HCT116 (cell line): ENCODE measurements around the gene COL4A1.

Experiments
- CEBPB ChIP-seq: IDR thresholded peaks from 2 replicates; pipeline ENCODE4 v1.6.1; 2012; ENCODE audit warnings: low read depth
- CTCF ChIP-seq, 3 experiments: fragments of 200-600 bp in 1 of 3; sonication (generic) in 1 of 3; IDR thresholded peaks in 2 of 3; conservative IDR thresholded peaks in 1 of 3; 2 replicates each; pipeline ENCODE4 v1.5.1; 2012 to 2017; ENCODE audit warnings: low read depth in 2 of 3, low read length in 2 of 3, antibody characterized with exemption in 1 of 3, borderline replicate concordance in 1 of 3, control low read depth in 1 of 3, mild to moderate bottlenecking in 1 of 3, mixed read lengths in 1 of 3, mixed run types in 1 of 3, moderate library complexity in 1 of 3; ENCODE audit not compliant: insufficient read depth in 1 of 3
- EZH2 ChIP-seq: fragments of 200-600 bp; sonication (generic); IDR thresholded peaks from 2 replicates; pipeline ENCODE4 v1.6.1; 2017; ENCODE audit warnings: antibody characterized with exemption, mixed run types
- JUND ChIP-seq: IDR thresholded peaks from 2 replicates; pipeline ENCODE4 v1.6.1; 2012
- POLR2A ChIP-seq: IDR thresholded peaks from 2 replicates; pipeline ENCODE4 v1.7.0; 2011; ENCODE audit warnings: borderline replicate concordance; ENCODE audit not compliant: insufficient read depth, insufficient read length; ENCODE audit errors: extremely low read depth
- POLR2AphosphoS5 ChIP-seq: IDR thresholded peaks from 2 replicates; pipeline ENCODE4 v1.6.1; 2011; ENCODE audit warnings: mild to moderate bottlenecking, low read depth, low read length, moderate library complexity
- RAD21 ChIP-seq: IDR thresholded peaks from 2 replicates; pipeline ENCODE4 v1.6.1; 2012; ENCODE audit warnings: low read depth, mild to moderate bottlenecking
- SIN3A ChIP-seq: IDR thresholded peaks from 2 replicates; pipeline ENCODE4 v1.6.1; 2012; ENCODE audit warnings: low read depth
- SRF ChIP-seq: IDR thresholded peaks from 2 replicates; pipeline ENCODE4 v1.6.1; 2012; ENCODE audit warnings: low read depth
- YY1 ChIP-seq: IDR thresholded peaks from 2 replicates; pipeline ENCODE4 v1.6.1; 2011; ENCODE audit warnings: low read length, low read depth, moderate library complexity, mild to moderate bottlenecking; ENCODE audit not compliant: insufficient replicate concordance; ENCODE audit errors: extremely low read depth
- ZBTB33 ChIP-seq: IDR thresholded peaks from 2 replicates; pipeline ENCODE4 v1.6.1; 2011; ENCODE audit warnings: mild to moderate bottlenecking, low read length, moderate library complexity; ENCODE audit not compliant: insufficient replicate concordance; ENCODE audit errors: extremely low read depth
- ZNF274 ChIP-seq: fragments of 200-500 bp; sonication (Bioruptor generic); IDR thresholded peaks from 2 replicates; pipeline ENCODE4 v1.6.1; 2014; ENCODE audit warnings: mild to moderate bottlenecking, low read depth, low read length, inconsistent platforms

DNA sequence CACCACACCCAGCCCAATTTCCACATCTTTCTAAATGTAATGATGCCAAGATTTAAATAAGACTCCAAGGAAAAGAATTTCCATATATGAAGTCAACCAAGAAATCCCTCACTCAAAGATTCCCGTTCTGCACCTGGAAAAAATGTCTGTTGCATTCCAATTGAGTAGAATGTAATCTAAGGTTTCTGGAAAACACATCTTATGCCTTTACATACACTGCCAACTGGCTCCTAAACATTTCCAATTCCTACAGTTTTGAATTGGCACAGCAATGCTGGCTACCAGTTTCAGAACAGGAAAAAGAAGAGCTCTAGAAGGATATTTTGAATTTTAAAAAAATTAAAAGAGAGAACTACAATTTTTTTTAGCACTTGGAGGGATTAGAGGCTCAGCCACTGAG, 43.1 kb upstream of the COL4A1 start:
- TF ChIP-seq CEBPB: no peak
- TF ChIP-seq CTCF (IDR thresholded peaks at IDR 0.05 in 2 of 3, conservative IDR thresholded peaks at IDR 0.05 in 1 of 3; ENCODE audit: borderline replicate concordance in 1 of 3, insufficient read depth in 1 of 3, low read depth in 2 of 3, low read length in 2 of 3): no peak
- TF ChIP-seq EZH2: no peak
- TF ChIP-seq POLR2A: no peak
- no peak for TF ChIP-seq JUND
- no peak for TF ChIP-seq SIN3A
- TF ChIP-seq ZBTB33: no peak
- no peak for TF ChIP-seq RAD21
- TF ChIP-seq POLR2AphosphoS5: no peak
- TF ChIP-seq ZNF274: no peak
- no peak for TF ChIP-seq SRF
- TF ChIP-seq YY1: no peak
